GM10248 (cell line): ENCODE results near the gene MPZ.

Experiments used
- CTCF ChIA-PET: fragments of 300-600 bp; sonication (Branson Sonifier 250); formaldehyde crosslinking; extraction: SDS; loops from one replicate; lab custom pipeline; 2021; ENCODE audit warnings: antibody characterized with exemption; lab: Yijun Ruan, JAX
- POLR2A ChIA-PET: fragments of 350-650 bp; sonication (Branson Sonifier 250); formaldehyde crosslinking; extraction: SDS; loops from one replicate; lab custom pipeline; 2020; ENCODE audit warnings: antibody characterized with exemption; lab: Yijun Ruan, JAX
- DNase-seq: peaks from one replicate; pipeline ENCODE4 v3.0.0; 2012; ENCODE audit errors: extremely low spot score
- TF ChIP-seq, protein P1 (sequence below): IDR thresholded peaks from 2 replicates; pipeline ENCODE4 v1.5.1; 2012; ENCODE audit warnings: mild to moderate bottlenecking, low read depth; ENCODE audit errors: extremely low read depth, missing control alignments, control extremely low read depth

Gene MPZ

DNA sequence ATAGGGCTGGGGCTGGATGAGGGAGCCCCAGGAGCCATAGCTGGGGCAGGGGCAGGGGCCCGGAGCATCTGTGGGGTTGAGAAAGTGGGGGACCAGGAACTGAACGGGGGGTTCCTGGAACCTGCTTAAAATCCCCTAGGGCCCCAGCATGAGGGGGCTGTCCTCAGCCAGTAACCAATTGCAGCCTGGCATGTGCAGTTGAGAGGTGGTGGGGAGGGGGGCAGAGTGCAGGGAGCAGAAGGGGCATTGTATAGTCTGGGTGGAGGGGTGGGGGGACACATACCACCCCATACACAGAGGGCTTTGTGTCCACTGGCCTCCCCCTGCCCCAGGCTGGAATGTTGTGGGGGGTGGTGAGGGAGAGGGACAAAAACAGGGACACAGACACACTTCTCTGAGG is at the start of gene MPZ:
Gene MPZ, minus strand, starts transcription at position 101 of the 400 bp plus-strand sequence. Its CDS starts 63 bp downstream, at position 38.
- POLR2A ChIA-PET, result no interaction called here
- DNase-seq, result no peak
- CTCF ChIA-PET, result no interaction called here
- TF ChIP-seq, protein P1, sequence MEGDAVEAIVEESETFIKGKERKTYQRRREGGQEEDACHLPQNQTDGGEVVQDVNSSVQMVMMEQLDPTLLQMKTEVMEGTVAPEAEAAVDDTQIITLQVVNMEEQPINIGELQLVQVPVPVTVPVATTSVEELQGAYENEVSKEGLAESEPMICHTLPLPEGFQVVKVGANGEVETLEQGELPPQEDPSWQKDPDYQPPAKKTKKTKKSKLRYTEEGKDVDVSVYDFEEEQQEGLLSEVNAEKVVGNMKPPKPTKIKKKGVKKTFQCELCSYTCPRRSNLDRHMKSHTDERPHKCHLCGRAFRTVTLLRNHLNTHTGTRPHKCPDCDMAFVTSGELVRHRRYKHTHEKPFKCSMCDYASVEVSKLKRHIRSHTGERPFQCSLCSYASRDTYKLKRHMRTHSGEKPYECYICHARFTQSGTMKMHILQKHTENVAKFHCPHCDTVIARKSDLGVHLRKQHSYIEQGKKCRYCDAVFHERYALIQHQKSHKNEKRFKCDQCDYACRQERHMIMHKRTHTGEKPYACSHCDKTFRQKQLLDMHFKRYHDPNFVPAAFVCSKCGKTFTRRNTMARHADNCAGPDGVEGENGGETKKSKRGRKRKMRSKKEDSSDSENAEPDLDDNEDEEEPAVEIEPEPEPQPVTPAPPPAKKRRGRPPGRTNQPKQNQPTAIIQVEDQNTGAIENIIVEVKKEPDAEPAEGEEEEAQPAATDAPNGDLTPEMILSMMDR, result no peak

DNA sequence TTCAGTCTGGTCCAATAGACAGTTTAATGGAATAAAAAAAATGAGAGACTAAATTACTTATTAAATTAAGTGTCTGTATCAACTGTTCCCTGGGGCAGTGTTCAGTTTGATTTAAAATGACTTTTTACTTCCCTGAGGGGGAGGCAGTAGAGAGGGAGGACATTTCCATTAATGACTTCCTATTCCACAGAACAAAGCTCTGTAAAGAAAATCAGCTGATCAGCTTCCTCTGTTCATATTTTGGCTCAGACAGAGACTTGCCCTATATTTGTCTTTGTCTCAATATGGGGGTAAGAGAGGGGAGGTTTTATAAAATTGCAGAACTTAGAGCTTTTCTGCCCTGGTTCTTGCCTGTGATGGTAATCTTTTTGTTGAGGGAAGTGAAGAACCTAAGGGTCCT is 49.5 kb upstream of the MPZ start:
- ChIA-PET CTCF (interaction anchor here (1.2 to 1.7 kb wide), 3 partner anchors 9 to 133 kb away, joined by 4 to 5 read pairs (median 4); partner anchors contain the start of genes CFAP126 and TOMM40L), POLR2A (no interaction called here)
- TF ChIP-seq, protein P1, result no peak
- DNase-seq, result no peak

DNA sequence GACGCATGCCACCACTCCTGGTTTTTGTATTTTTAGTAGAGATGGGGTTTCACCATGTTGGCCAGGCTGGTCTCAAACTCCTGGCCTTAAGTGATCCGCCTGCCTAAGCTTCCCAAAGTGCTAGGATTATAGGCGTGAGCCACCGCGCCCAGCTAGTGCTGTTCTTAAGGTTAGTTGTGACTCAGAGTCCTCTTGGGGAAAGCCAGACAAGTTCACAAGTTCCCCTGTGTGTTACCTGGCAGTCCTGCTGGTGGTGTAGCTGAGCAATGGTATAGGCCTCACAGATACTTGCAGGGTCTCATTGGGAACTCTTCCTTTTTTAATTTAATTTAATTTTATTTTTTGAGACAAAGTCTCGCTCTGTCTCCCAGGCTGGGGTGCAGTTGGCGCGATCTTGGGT is 47.3 kb upstream of the MPZ start:
- TF ChIP-seq, protein P1, result no peak
- CTCF ChIA-PET, result interaction anchor here (0.9 to 2.3 kb wide), 5 partner anchors 10 to 131 kb away, joined by 3 to 12 read pairs (median 5); partner anchors contain the start of gene TOMM40L
- no peak for DNase-seq
- POLR2A ChIA-PET, result no interaction called here

DNA sequence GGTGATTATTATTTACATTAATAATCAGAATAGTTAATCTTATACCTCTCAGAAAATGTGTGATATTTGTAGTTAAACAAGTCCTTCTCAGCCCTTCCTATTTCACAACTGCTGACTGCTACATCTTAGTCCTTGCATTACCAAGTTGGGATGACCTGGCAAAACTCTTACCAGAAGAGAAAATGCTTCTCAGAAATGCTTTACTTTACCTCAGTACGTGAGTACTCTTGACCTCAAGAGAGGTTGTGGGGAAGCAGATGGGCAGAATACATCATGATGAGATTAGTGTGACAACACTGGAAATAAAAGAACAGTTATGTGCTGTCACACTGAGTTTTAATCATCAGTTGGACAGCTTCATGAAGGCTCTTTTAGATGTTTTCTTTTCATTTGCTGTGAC is 41.7 kb upstream of the MPZ start:
- CTCF ChIA-PET, result interaction anchor here (0.9 to 1.5 kb wide), 4 partner anchors 15 to 34 kb away, joined by 3 to 8 read pairs (median 3); no protein-coding TSS in a partner anchor
- POLR2A ChIA-PET, result no interaction called here
- TF ChIP-seq, protein P1, result no peak
- no peak for DNase-seq

DNA sequence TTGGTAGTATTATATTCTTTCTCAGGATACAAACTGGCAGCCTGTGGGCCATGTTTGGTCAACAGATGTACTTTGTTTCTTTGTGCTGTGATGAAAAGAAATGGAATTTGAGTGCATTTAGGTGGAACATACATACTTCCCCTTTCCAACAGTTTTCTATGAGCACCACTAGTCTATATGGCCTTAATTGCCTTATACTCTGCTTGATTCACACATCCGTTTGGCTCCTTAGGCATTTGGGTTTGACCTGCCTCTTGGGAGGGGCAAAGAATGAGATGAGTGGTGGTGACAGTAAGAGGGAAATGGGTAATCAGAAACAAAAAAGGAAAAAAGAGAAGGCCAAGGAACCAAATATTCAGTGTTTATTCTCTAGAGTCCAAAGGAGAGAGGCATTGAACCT is 40.9 kb upstream of the MPZ start:
- no peak for DNase-seq
- ChIA-PET POLR2A (no interaction called here), CTCF (no interaction called here)
- TF ChIP-seq, protein P1, result no peak

DNA sequence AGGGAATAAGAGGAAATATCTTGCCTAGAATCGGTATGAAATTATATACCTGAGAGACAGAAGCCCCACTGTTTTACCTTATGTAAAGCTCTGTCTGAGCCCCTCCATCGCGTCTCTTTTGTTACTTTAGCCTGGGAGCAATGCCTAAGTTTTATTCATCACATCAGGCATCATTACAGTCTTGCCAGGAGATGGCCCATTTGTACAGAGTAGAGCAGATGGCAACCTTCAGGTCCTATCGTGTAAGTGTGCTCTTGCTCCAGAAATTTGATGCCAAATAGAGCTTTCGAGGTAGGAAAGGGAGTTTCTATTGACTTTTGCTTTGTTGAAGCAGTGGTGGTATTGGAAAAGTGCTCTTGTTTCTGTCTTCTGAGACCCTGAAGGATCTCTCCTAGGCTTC is 33.1 kb upstream of the MPZ start:
- ChIA-PET CTCF (interaction anchor here (0.9 to 1.5 kb wide), 2 partner anchors 12 to 24 kb away, joined by 3 to 4 read pairs; no protein-coding TSS in a partner anchor), POLR2A (no interaction called here)
- TF ChIP-seq, protein P1, result no peak
- no peak for DNase-seq

DNA sequence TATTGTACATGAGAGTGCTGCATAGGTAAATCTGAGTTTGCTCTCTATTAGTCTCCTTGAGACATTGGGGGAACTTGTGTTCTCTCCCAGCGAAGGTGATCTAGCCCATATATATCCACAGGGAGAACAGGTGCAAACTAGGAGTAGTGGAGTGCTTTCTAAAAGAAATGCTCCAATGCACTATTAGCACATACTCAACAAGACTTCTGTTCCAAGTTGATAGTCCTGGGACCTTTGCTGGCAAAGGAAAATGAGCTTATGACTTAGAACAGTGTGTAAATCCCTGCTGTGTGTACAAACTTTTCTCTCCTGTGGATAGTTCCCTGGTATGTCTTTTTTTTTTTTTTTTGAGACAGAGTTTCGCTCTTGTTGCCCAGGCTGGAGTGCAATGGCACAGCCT is 32.4 kb upstream of the MPZ start:
- ChIA-PET POLR2A (no interaction called here), CTCF (interaction anchor here (0.9 to 1.5 kb wide), 2 partner anchors 12 to 25 kb away, joined by 3 to 4 read pairs; no protein-coding TSS in a partner anchor)
- DNase-seq, result no peak
- TF ChIP-seq, protein P1, result no peak
